Gastroesophageal sphincter (tissue), 3 donors: ENCODE results near the gene ARHGAP26.

ENCODE experiments used
- CTCF ChIP-seq, 4 experiments: fragments of 200-600 bp in 2 of 4; fragments of 450-650 bp in 2 of 4; sonication (generic) in 1 of 4; IDR thresholded peaks; one replicate each; pipeline ENCODE4 v1.5.1; 2017 to 2019; ENCODE audit warnings: antibody characterized with exemption in 4 of 4, mild to moderate bottlenecking in 2 of 4, moderate library complexity in 2 of 4
- EP300 ChIP-seq: sonication (generic); formaldehyde crosslinking; IDR thresholded peaks from one replicate; pipeline ENCODE4 v1.6.1; 2017; ENCODE audit warnings: antibody characterized with exemption, mild to moderate bottlenecking
- POLR2A ChIP-seq, 2 donors: fragments of 450-650 bp; IDR thresholded peaks; one replicate each; pipeline ENCODE4 v1.6.1; 2017; ENCODE audit warnings: antibody characterized with exemption in 2 of 2, mild to moderate bottlenecking in 2 of 2, moderate library complexity in 1 of 2
- POLR2AphosphoS5 ChIP-seq: sonication (generic); formaldehyde crosslinking; IDR thresholded peaks from one replicate; pipeline ENCODE4 v1.6.1; 2017; ENCODE audit warnings: antibody characterized with exemption

GRCh38 chr5:143243103-143243502 is 472.9 kb downstream of the ARHGAP26 start:
- TF ChIP-seq EP300 (no peak), POLR2A (IDR thresholded peaks at IDR 0.05) (no peak), CTCF (IDR thresholded peaks at IDR 0.05) (no peak), POLR2AphosphoS5 (no peak)
